A549 (cell line): ENCODE results near the gene ZNF649.

Source experiments
- CTCF ChIP-seq: fragments of >200 bp; sonication (Bioruptor Twin); formaldehyde crosslinking; IDR thresholded peaks from 3 replicates; pipeline ENCODE4 v1.5.1; 2016
- HOXB5 ChIP-seq: fragments of 250-450 bp; sonication (Bioruptor Pico); IDR thresholded peaks from 2 replicates; pipeline ENCODE4 v1.5.0; 2020; ENCODE audit warnings: mild to moderate bottlenecking, moderate library complexity
- SMC3 ChIP-seq: fragments of >200 bp; sonication (Bioruptor Twin); formaldehyde crosslinking; IDR thresholded peaks from 3 replicates; pipeline ENCODE4 v1.6.1; 2018; ENCODE audit warnings: inconsistent platforms
- USF2 ChIP-seq: fragments of 450-650 bp; IDR thresholded peaks from 2 replicates; pipeline ENCODE4 v1.6.1; 2014; ENCODE audit warnings: antibody characterized with exemption

GRCh38 chr19:51921949-51922348 is 17.1 kb upstream of the ZNF649 start:
- TF ChIP-seq CTCF (no peak), USF2 (no peak), SMC3 (no peak), HOXB5 (CRISPR knock-in tag) (no peak)
